SK-N-SH (cell line): ENCODE measurements around the gene TEX264. TPM values are rescaled to one million over a fixed set of nuclear protein-coding genes. Genes with fewer than 3 reads are reported as not detected.

Experiments used
- CTCF ChIA-PET: fragments of 300-600, 350-600 bp; formaldehyde crosslinking; extraction: SDS; loops from one replicate; lab custom pipeline; 2021; lab: Yijun Ruan, JAX
- POLR2A ChIA-PET: fragments of 350-600 bp; sonication (Branson Sonifier 250); formaldehyde crosslinking; extraction: SDS; loops from one replicate; lab custom pipeline; 2020; ENCODE audit warnings: antibody characterized with exemption, inconsistent platforms; lab: Yijun Ruan, JAX
- DNase-seq: peaks from one replicate; pipeline ENCODE4 v3.0.0; 2012
- H2AFZ ChIP-seq: fragments of 200-600 bp; sonication (generic); 2 replicates; pipeline ENCODE4 v1.8.1; 2016; ENCODE audit warnings: antibody characterized with exemption, mild to moderate bottlenecking, low read depth
- H3F3A ChIP-seq: fragments of 200-600 bp; sonication (generic); replicated peaks from 2 replicates; pipeline ENCODE3; 2016; ENCODE audit warnings: antibody characterized with exemption, mild to moderate bottlenecking; ENCODE audit not compliant: insufficient read depth
- H3K27ac ChIP-seq, 2 experiments: fragments of 200-500 bp in 1 of 2; fragments of 200-600 bp in 1 of 2; sonication (Bioruptor generic) in 1 of 2; sonication (generic), shearing (Covaris generic) in 1 of 2; 2 replicates each; pipeline versions ENCODE4 v1.5.1 to v1.6.1; 2014 to 2016; ENCODE audit warnings: low read depth in 2 of 2, inconsistent platforms in 1 of 2, low read length in 1 of 2, mild to moderate bottlenecking in 1 of 2, mixed read lengths in 1 of 2
- H3K27me3 ChIP-seq: fragments of 200-600 bp; sonication (generic), shearing (Covaris generic); 2 replicates; pipeline ENCODE4 v1.6.1; 2016; ENCODE audit warnings: mixed run types; ENCODE audit not compliant: insufficient read depth
- H3K36me3 ChIP-seq, 2 experiments: fragments of 200-500 bp in 1 of 2; fragments of 200-600 bp in 1 of 2; sonication (Bioruptor generic) in 1 of 2; sonication (generic) in 1 of 2; replicated peaks in 1 of 2; 2 replicates each; pipeline versions ENCODE3 to v1.5.1; 2014 to 2016; ENCODE audit warnings: low read length in 1 of 2, mild to moderate bottlenecking in 1 of 2; ENCODE audit not compliant: insufficient read depth in 2 of 2, control insufficient read depth in 1 of 2
- H3K4me1 ChIP-seq, 2 experiments: fragments of 200-500 bp in 1 of 2; fragments of 200-600 bp in 1 of 2; sonication (Bioruptor generic) in 1 of 2; sonication (generic), shearing (Covaris generic) in 1 of 2; 2 replicates each; pipeline versions ENCODE4 v1.5.1 to v1.6.1; 2014 to 2016; ENCODE audit warnings: low read depth in 1 of 2, low read length in 1 of 2, mixed run types in 1 of 2; ENCODE audit not compliant: insufficient read depth in 2 of 2, control insufficient read depth in 1 of 2
- H3K4me2 ChIP-seq: fragments of 200-600 bp; sonication (generic), shearing (Covaris generic); 2 replicates; pipeline ENCODE4 v1.6.1; 2017; ENCODE audit warnings: mixed run types
- H3K4me3 ChIP-seq, 2 experiments: fragments of 200-500 bp in 1 of 2; fragments of 200-600 bp in 1 of 2; sonication (Bioruptor generic) in 1 of 2; sonication (generic), shearing (Covaris generic) in 1 of 2; 2 replicates each; pipeline versions ENCODE4 v1.5.1 to v1.8.1; 2014 to 2016; ENCODE audit warnings: low read depth in 2 of 2, inconsistent platforms in 1 of 2, low read length in 1 of 2, mild to moderate bottlenecking in 1 of 2, mixed read lengths in 1 of 2, moderate library complexity in 1 of 2
- H3K79me2 ChIP-seq: fragments of 200-600 bp; sonication (generic); 2 replicates; pipeline ENCODE4 v1.8.1; 2017; ENCODE audit warnings: mild to moderate bottlenecking; ENCODE audit not compliant: insufficient read depth
- H3K9ac ChIP-seq: fragments of 200-600 bp; sonication (generic); 2 replicates; pipeline ENCODE4 v1.6.1; 2017; ENCODE audit warnings: mixed run types
- H3K9me2 ChIP-seq: fragments of 200-600 bp; sonication (generic); 2 replicates; pipeline ENCODE4 v1.6.1; 2017; ENCODE audit warnings: mixed run types
- H3K9me3 ChIP-seq: fragments of 200-600 bp; sonication (generic); 2 replicates; pipeline ENCODE4 v1.6.1; 2017; ENCODE audit warnings: mixed run types, mild to moderate bottlenecking, moderate library complexity
- H4K20me1 ChIP-seq: fragments of 200-600 bp; sonication (generic); 2 replicates; pipeline ENCODE4 v1.6.1; 2017; ENCODE audit warnings: mild to moderate bottlenecking, mixed run types; ENCODE audit not compliant: insufficient read depth
- GABPA ChIP-seq: IDR thresholded peaks from 2 replicates; pipeline ENCODE4 v1.4.0; 2012; ENCODE audit warnings: low read depth, mild to moderate bottlenecking
- MEF2A ChIP-seq: IDR thresholded peaks from 2 replicates; pipeline ENCODE4 v1.4.0; 2012; ENCODE audit warnings: low read depth, borderline replicate concordance
- MXI1 ChIP-seq: IDR thresholded peaks from 2 replicates; pipeline ENCODE4 v1.6.1; 2012; ENCODE audit warnings: mild to moderate bottlenecking, low read depth, low read length, improper control_type of control experiment
- NRF1 ChIP-seq: IDR thresholded peaks from 2 replicates; pipeline ENCODE4 v1.6.1; 2012; ENCODE audit warnings: low read depth, mild to moderate bottlenecking, low read length
- YY1 ChIP-seq: IDR thresholded peaks from 2 replicates; pipeline ENCODE4 v1.4.0; 2012; ENCODE audit warnings: low read depth, mild to moderate bottlenecking
- WGBS: methylation state at CpG from one replicate; pipeline ENCODE4 v1.1.6; 2017; ENCODE audit warnings: low lambda C conversion rate; 5-methylcytosine and 5-hydroxymethylcytosine counted together
- polyA plus RNA-seq, 3 experiments: library from polyadenylated mRNA; depleted of rRNA; stranded (reverse); fragments of >200 nt; gene quantifications; 2 replicates each; pipeline ENCODE4 v1.2.3, GENCODE V29; 2012
- TF ChIP-seq, protein P1 (sequence below): IDR thresholded peaks from 2 replicates; pipeline ENCODE4 v1.4.0; 2012; ENCODE audit warnings: low read depth, borderline replicate concordance
- TF ChIP-seq, protein P2 (sequence below): fragments of 200-600 bp; sonication (generic); IDR thresholded peaks from 2 replicates; pipeline ENCODE4 v1.6.1; 2017; ENCODE audit warnings: antibody characterized with exemption, mild to moderate bottlenecking, moderate library complexity
- TF ChIP-seq, protein P3 (sequence below): IDR thresholded peaks from 2 replicates; pipeline ENCODE4; 2012
- TF ChIP-seq, protein P4 (sequence below): fragments of 150-350 bp; IDR thresholded peaks from 2 replicates; pipeline ENCODE4 v1.6.1; 2016; ENCODE audit warnings: mild to moderate bottlenecking, low read depth, low read length
- TF ChIP-seq, protein P5 (sequence below): IDR thresholded peaks from 2 replicates; pipeline ENCODE4 v1.6.1; 2012; ENCODE audit warnings: mild to moderate bottlenecking, low read depth, low read length, moderate library complexity

The TEX264 gene
- polyA plus RNA-seq, 1 of the 3 experiments (the other 2 are of a cell fraction), result 82.1 TPM

DNA sequence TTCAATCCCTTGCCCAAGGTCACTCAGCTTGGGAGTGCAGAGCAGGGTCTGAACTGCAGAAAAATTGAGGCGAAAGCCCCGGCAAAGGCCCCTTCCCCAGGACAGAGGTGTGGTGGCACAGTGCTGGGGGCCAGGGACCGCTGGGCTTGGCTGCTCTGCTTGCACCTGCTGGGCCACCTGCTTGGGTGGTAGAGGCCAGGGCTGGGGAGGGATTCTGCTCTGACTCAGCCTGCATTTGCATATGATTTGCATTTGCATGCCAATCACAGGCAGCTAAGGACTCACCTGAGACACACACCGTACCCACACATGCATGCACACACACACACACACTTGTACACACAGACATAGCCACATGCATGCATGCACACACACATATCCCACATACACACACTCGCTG is 45.8 kb downstream of the TEX264 start (continued):
- TF ChIP-seq GABPA (no peak), NRF1 (no peak), YY1 (no peak)
- TF ChIP-seq, protein P1, sequence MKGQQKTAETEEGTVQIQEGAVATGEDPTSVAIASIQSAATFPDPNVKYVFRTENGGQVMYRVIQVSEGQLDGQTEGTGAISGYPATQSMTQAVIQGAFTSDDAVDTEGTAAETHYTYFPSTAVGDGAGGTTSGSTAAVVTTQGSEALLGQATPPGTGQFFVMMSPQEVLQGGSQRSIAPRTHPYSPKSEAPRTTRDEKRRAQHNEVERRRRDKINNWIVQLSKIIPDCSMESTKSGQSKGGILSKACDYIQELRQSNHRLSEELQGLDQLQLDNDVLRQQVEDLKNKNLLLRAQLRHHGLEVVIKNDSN, result no peak
- TF ChIP-seq, protein P2, sequence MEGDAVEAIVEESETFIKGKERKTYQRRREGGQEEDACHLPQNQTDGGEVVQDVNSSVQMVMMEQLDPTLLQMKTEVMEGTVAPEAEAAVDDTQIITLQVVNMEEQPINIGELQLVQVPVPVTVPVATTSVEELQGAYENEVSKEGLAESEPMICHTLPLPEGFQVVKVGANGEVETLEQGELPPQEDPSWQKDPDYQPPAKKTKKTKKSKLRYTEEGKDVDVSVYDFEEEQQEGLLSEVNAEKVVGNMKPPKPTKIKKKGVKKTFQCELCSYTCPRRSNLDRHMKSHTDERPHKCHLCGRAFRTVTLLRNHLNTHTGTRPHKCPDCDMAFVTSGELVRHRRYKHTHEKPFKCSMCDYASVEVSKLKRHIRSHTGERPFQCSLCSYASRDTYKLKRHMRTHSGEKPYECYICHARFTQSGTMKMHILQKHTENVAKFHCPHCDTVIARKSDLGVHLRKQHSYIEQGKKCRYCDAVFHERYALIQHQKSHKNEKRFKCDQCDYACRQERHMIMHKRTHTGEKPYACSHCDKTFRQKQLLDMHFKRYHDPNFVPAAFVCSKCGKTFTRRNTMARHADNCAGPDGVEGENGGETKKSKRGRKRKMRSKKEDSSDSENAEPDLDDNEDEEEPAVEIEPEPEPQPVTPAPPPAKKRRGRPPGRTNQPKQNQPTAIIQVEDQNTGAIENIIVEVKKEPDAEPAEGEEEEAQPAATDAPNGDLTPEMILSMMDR, result no peak
- TF ChIP-seq, protein P3, sequence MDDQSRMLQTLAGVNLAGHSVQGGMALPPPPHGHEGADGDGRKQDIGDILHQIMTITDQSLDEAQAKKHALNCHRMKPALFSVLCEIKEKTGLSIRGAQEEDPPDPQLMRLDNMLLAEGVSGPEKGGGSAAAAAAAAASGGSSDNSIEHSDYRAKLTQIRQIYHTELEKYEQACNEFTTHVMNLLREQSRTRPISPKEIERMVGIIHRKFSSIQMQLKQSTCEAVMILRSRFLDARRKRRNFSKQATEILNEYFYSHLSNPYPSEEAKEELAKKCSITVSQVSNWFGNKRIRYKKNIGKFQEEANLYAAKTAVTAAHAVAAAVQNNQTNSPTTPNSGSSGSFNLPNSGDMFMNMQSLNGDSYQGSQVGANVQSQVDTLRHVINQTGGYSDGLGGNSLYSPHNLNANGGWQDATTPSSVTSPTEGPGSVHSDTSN, result no peak

DNA sequence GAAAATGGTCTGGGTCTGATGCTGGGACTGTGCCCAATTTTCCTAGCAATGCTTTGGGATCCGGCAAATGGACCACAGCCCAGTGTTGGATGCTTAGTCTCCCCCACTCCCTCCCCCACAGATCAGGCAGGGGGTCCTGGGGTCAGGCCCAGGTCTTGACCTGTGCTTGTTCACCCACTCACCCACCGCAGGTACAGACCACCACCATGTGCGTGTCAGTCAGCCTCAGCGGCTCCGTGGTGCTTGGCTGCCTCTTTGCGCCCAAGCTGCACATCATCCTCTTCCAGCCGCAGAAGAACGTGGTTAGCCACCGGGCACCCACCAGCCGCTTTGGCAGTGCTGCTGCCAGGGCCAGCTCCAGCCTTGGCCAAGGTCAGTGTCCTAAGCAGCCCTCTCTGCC is 46.4 kb downstream of the TEX264 start:
- DNase-seq, result no peak
- CTCF ChIA-PET, result interaction anchor here (2.6 to 6.0 kb wide), 3 partner anchors 11 to 82 kb away, joined by 42 to 138 read pairs (median 89); partner anchors contain the start of gene GRM2

More for the DNA sequence above, 46.4 kb downstream of the TEX264 start:
- Histone ChIP-seq H3K9me3 (no peaks in the 10 kb centered on the region), H3K9ac (no peak overlapping the region), H3K4me2 (no peak overlapping the region), H2AFZ (no peak overlapping the region), H3K36me3 (no peaks in the 10 kb centered on the region), H3K9me2 (no peaks in the 10 kb centered on the region), H3F3A (no peaks in the 10 kb centered on the region), H3K4me1 (peaks cover 0 to 2% of the 10 kb centered on the region in 2 experiments; a peak in 1 of 4 replicates), H4K20me1 (no peaks in the 10 kb centered on the region), H3K4me3 (no peak overlapping the region), H3K79me2 (no peaks in the 10 kb centered on the region), H3K27me3 (no peaks in the 10 kb centered on the region), H3K27ac (no peak overlapping the region)
- 93% methylated on average over 2 of the region's 10 CpGs for WGBS
- POLR2A ChIA-PET, result no interaction called here
- no peak for TF ChIP-seq MEF2A
- TF ChIP-seq MXI1, result no peak
- TF ChIP-seq, protein P4, sequence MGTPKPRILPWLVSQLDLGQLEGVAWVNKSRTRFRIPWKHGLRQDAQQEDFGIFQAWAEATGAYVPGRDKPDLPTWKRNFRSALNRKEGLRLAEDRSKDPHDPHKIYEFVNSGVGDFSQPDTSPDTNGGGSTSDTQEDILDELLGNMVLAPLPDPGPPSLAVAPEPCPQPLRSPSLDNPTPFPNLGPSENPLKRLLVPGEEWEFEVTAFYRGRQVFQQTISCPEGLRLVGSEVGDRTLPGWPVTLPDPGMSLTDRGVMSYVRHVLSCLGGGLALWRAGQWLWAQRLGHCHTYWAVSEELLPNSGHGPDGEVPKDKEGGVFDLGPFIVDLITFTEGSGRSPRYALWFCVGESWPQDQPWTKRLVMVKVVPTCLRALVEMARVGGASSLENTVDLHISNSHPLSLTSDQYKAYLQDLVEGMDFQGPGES, result no peak
- TF ChIP-seq, protein P5, sequence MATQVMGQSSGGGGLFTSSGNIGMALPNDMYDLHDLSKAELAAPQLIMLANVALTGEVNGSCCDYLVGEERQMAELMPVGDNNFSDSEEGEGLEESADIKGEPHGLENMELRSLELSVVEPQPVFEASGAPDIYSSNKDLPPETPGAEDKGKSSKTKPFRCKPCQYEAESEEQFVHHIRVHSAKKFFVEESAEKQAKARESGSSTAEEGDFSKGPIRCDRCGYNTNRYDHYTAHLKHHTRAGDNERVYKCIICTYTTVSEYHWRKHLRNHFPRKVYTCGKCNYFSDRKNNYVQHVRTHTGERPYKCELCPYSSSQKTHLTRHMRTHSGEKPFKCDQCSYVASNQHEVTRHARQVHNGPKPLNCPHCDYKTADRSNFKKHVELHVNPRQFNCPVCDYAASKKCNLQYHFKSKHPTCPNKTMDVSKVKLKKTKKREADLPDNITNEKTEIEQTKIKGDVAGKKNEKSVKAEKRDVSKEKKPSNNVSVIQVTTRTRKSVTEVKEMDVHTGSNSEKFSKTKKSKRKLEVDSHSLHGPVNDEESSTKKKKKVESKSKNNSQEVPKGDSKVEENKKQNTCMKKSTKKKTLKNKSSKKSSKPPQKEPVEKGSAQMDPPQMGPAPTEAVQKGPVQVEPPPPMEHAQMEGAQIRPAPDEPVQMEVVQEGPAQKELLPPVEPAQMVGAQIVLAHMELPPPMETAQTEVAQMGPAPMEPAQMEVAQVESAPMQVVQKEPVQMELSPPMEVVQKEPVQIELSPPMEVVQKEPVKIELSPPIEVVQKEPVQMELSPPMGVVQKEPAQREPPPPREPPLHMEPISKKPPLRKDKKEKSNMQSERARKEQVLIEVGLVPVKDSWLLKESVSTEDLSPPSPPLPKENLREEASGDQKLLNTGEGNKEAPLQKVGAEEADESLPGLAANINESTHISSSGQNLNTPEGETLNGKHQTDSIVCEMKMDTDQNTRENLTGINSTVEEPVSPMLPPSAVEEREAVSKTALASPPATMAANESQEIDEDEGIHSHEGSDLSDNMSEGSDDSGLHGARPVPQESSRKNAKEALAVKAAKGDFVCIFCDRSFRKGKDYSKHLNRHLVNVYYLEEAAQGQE, result no peak
